Nephron (organoid): Measurements from ENCODE around the gene IL22RA2.

Experiments used
- H3K27ac Mint-ChIP-seq, 3 experiments: 2 replicates each; pipeline ENCODE4 v1.8.0; 2020; ENCODE audit warnings: mixed read lengths in 3 of 3, mild to moderate bottlenecking in 2 of 3, moderate library complexity in 1 of 3
- H3K27me3 Mint-ChIP-seq: 2 replicates; pipeline ENCODE4 v1.8.0; 2021; ENCODE audit warnings: low read depth, mild to moderate bottlenecking, moderate library complexity, mixed read lengths
- H3K36me3 Mint-ChIP-seq: 2 replicates; pipeline ENCODE4 v1.8.0; 2020; ENCODE audit warnings: low read depth, mixed read lengths
- H3K4me1 Mint-ChIP-seq: 2 replicates; pipeline ENCODE4 v1.8.0; 2020; ENCODE audit warnings: mixed read lengths
- H3K4me3 Mint-ChIP-seq, 3 experiments: 2 replicates each; pipeline ENCODE4 v1.8.0; 2020; ENCODE audit warnings: mild to moderate bottlenecking in 3 of 3, mixed read lengths in 3 of 3, moderate library complexity in 2 of 3
- H3K9me3 Mint-ChIP-seq: 2 replicates; pipeline ENCODE4 v1.8.0; 2020; ENCODE audit warnings: mixed read lengths
- CTCF ChIP-seq, 3 experiments: fragments of 200-600 bp; sonication (generic); IDR thresholded peaks; one replicate each; pipeline ENCODE4 v1.5.0; 2021; ENCODE audit warnings: antibody characterized with exemption in 3 of 3; ENCODE audit not compliant: unreplicated experiment in 3 of 3

IL22RA2 gene

GRCh38 chr6:137161949-137162348 lies 11.5 kb downstream of the IL22RA2 start:
- Mint-ChIP-seq H3K4me1 (no peaks in the 10 kb centered on the region), H3K36me3 (no peaks in the 10 kb centered on the region), H3K27ac (no peak overlapping the region), H3K4me3 (no peak overlapping the region), H3K27me3 (no peaks in the 10 kb centered on the region), H3K9me3 (peaks cover 36% of the 10 kb centered on the region)
- TF ChIP-seq CTCF (IDR thresholded peaks at IDR 0.05; ENCODE audit: unreplicated experiment in 3 of 3) = no peak

- Mint-ChIP-seq H3K4me3 (no peak overlapping the region), H3K9me3 (peaks cover 38% of the 10 kb centered on the region)
These were observed 12.7 kb downstream of the IL22RA2 start for GRCh38 chr6:137160763-137161162.

GRCh38 chr6:137159912-137160311 lies 13.5 kb downstream of the IL22RA2 start:
- Mint-ChIP-seq H3K4me1 (no peaks in the 10 kb centered on the region), H3K4me3 (no peak overlapping the region), H3K36me3 (no peaks in the 10 kb centered on the region), H3K27ac (no peak overlapping the region), H3K9me3 (peaks cover 32% of the 10 kb centered on the region), H3K27me3 (no peaks in the 10 kb centered on the region)
- no peak for TF ChIP-seq CTCF (IDR thresholded peaks at IDR 0.05; ENCODE audit: unreplicated experiment in 3 of 3)

More at GRCh38 chr6:137160763-137161162, 12.7 kb downstream of the IL22RA2 start:
- no peaks in the 10 kb centered on the region for H3K27me3 Mint-ChIP-seq
- H3K36me3 Mint-ChIP-seq = no peaks in the 10 kb centered on the region
- no peaks in the 10 kb centered on the region for H3K4me1 Mint-ChIP-seq
- H3K27ac Mint-ChIP-seq = no peak overlapping the region
- TF ChIP-seq CTCF (IDR thresholded peaks at IDR 0.05; ENCODE audit: unreplicated experiment in 3 of 3) = no peak

- Mint-ChIP-seq H3K4me3 (no peak overlapping the region), H3K27ac (no peak overlapping the region), H3K4me1 (no peaks in the 10 kb centered on the region), H3K9me3 (peaks cover 19% of the 10 kb centered on the region), H3K27me3 (no peaks in the 10 kb centered on the region), H3K36me3 (no peaks in the 10 kb centered on the region)
- TF ChIP-seq CTCF (IDR thresholded peaks at IDR 0.05; ENCODE audit: unreplicated experiment in 3 of 3) = no peak
These were observed 15.8 kb downstream of the IL22RA2 start for GRCh38 chr6:137157601-137158000.

- TF ChIP-seq CTCF (IDR thresholded peaks at IDR 0.05; ENCODE audit: unreplicated experiment in 3 of 3) = no peak
- H3K27me3 Mint-ChIP-seq = no peaks in the 10 kb centered on the region
- H3K4me3 Mint-ChIP-seq = no peak overlapping the region
- H3K36me3 Mint-ChIP-seq = no peaks in the 10 kb centered on the region
- H3K27ac Mint-ChIP-seq = no peak overlapping the region
- no peaks in the 10 kb centered on the region for H3K4me1 Mint-ChIP-seq
- H3K9me3 Mint-ChIP-seq = peaks cover 19% of the 10 kb centered on the region
These were observed 16.8 kb downstream of the IL22RA2 start for GRCh38 chr6:137156650-137157049.

GRCh38 chr6:137155830-137156229 lies 17.6 kb downstream of the IL22RA2 start:
- Mint-ChIP-seq H3K27ac (no peak overlapping the region), H3K4me1 (no peaks in the 10 kb centered on the region), H3K27me3 (no peaks in the 10 kb centered on the region), H3K4me3 (no peak overlapping the region), H3K36me3 (no peaks in the 10 kb centered on the region), H3K9me3 (peaks cover 21% of the 10 kb centered on the region)
- TF ChIP-seq CTCF (IDR thresholded peaks at IDR 0.05; ENCODE audit: unreplicated experiment in 3 of 3) = no peak
